ENCODE measurements around the gene TRIM38.

Gene TRIM38

DNA sequence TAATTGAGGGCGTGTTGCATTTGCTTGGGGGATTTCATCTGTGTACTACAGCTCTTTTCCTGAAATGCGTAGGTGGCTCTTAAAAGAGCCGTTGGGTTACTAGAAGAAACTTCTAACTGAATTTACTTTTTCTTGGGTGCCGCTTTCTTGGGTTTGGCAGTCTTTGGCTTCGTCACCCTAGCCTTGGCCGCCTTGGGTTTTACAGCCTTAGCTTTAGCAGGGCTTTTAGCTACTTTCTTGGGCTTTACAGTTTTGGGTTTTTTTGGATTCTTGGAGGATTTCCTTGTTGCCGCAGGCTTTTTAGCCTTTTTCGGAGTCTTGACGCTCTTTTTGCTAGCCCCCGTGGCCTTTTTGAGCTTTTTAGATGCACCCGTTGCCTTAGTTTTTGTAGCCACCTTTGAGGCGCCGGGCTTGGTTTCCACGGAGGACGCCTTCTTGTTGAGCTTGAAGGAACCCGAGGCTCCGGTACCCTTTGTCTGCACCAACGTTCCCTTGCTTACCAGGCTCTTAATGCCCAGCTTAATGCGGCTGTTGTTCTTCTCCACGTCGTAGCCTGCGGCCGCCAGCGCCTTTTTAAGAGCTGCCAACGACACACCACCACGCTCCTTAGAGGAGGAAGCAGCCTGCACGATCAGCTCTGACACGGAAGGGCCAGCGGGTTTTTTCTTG is 54.5 kb downstream of the TRIM38 start:
- no peaks in the 10 kb centered on the region for H3K36me3 ChIP-seq (ENCODE audit: insufficient read depth, low read depth, low read length)
- peak overlapping the region; percentile 74; the same call in 1 of the 2 replicates for H3K9ac ChIP-seq (ENCODE audit: low read depth, low read length)
- H3K9me3 ChIP-seq (ENCODE audit: insufficient read depth, low read depth, low read length): no peaks in the 10 kb centered on the region
- H3K4me3 ChIP-seq (ENCODE audit: low read length): peak overlapping the region; percentile 57; the same call in 1 of the 2 replicates
- H3K27ac ChIP-seq (ENCODE audit: low read length): no peak overlapping the region
- H3K27me3 ChIP-seq (ENCODE audit: insufficient read depth, low read length): no peaks in the 10 kb centered on the region
- H3K4me1 ChIP-seq (ENCODE audit: insufficient read depth, low read length): peaks cover 3% of the 10 kb centered on the region; the same call in 1 of the 2 replicates

GRCh38 chr6:26017632-26017966 is 55.0 kb downstream of the TRIM38 start:
- H3K27ac ChIP-seq (ENCODE audit: low read length): no peak overlapping the region
- peak overlapping the region; percentile 74; the same call in 1 of the 2 replicates for H3K9ac ChIP-seq (ENCODE audit: low read depth, low read length)
- peak overlapping the region; percentile 57; the same call in 1 of the 2 replicates for H3K4me3 ChIP-seq (ENCODE audit: low read length)
- no peaks in the 10 kb centered on the region for H3K36me3 ChIP-seq (ENCODE audit: insufficient read depth, low read depth, low read length)
- no peaks in the 10 kb centered on the region for H3K27me3 ChIP-seq (ENCODE audit: insufficient read depth, low read length)
- peaks cover 6% of the 10 kb centered on the region; the same call in 1 of the 2 replicates for H3K4me1 ChIP-seq (ENCODE audit: insufficient read depth, low read length)
- H3K9me3 ChIP-seq (ENCODE audit: insufficient read depth, low read depth, low read length): no peaks in the 10 kb centered on the region

GRCh38 chr6:26019261-26019830 is 56.7 kb downstream of the TRIM38 start:
- Histone ChIP-seq H3K4me3 (ENCODE audit: low read length) (no peak overlapping the region; the same call in 1 of the 2 replicates), H3K27ac (ENCODE audit: low read length) (no peak overlapping the region), H3K9ac (ENCODE audit: low read depth, low read length) (peak overlapping the region; percentile 94; the same call in 1 of the 2 replicates), H3K27me3 (ENCODE audit: insufficient read depth, low read length) (no peaks in the 10 kb centered on the region), H3K36me3 (ENCODE audit: insufficient read depth, low read depth, low read length) (no peaks in the 10 kb centered on the region), H3K4me1 (ENCODE audit: insufficient read depth, low read length) (peaks cover 7% of the 10 kb centered on the region; the same call in 1 of the 2 replicates), H3K9me3 (ENCODE audit: insufficient read depth, low read depth, low read length) (no peaks in the 10 kb centered on the region)

- H3K4me1 ChIP-seq (ENCODE audit: insufficient read depth, low read length): peaks cover 7% of the 10 kb centered on the region; the same call in 1 of the 2 replicates
- no peaks in the 10 kb centered on the region for H3K36me3 ChIP-seq (ENCODE audit: insufficient read depth, low read depth, low read length)
- no peak overlapping the region for H3K27ac ChIP-seq (ENCODE audit: low read length)
- peak overlapping the region; percentile 94; the same call in 1 of the 2 replicates for H3K9ac ChIP-seq (ENCODE audit: low read depth, low read length)
- no peaks in the 10 kb centered on the region for H3K9me3 ChIP-seq (ENCODE audit: insufficient read depth, low read depth, low read length)
- H3K27me3 ChIP-seq (ENCODE audit: insufficient read depth, low read length): no peaks in the 10 kb centered on the region
- peak overlapping the region; percentile 84; the same call in 1 of the 2 replicates for H3K4me3 ChIP-seq (ENCODE audit: low read length)
These were observed 57.3 kb downstream of the TRIM38 start for GRCh38 chr6:26019967-26020328.

DNA sequence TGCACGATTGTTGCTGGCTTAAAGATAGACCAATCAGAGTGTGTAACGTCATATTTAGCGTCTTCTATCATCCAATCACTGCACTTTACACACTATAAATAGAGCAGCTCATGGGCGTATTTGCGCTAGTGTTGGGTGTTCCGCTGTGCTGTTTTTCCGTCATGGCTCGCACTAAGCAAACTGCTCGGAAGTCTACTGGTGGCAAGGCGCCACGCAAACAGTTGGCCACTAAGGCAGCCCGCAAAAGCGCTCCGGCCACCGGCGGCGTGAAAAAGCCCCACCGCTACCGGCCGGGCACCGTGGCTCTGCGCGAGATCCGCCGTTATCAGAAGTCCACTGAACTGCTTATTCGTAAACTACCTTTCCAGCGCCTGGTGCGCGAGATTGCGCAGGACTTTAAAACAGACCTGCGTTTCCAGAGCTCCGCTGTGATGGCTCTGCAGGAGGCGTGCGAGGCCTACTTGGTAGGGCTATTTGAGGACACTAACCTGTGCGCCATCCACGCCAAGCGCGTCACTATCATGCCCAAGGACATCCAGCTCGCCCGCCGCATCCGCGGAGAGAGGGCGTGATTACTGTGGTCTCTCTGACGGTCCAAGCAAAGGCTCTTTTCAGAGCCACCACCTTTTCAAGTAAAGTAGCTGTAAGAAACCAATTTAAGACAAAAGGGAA is 57.9 kb downstream of the TRIM38 start:
- H3K9ac ChIP-seq (ENCODE audit: low read depth, low read length): peak overlapping the region; percentile 94
- peaks cover 9% of the 10 kb centered on the region; the same call in 1 of the 2 replicates for H3K4me1 ChIP-seq (ENCODE audit: insufficient read depth, low read length)
- H3K27ac ChIP-seq (ENCODE audit: low read length): peak overlapping the region; percentile 97
- peak overlapping the region; percentile 84 for H3K4me3 ChIP-seq (ENCODE audit: low read length)
- no peaks in the 10 kb centered on the region for H3K36me3 ChIP-seq (ENCODE audit: insufficient read depth, low read depth, low read length)
- no peaks in the 10 kb centered on the region for H3K27me3 ChIP-seq (ENCODE audit: insufficient read depth, low read length)
- H3K9me3 ChIP-seq (ENCODE audit: insufficient read depth, low read depth, low read length): no peaks in the 10 kb centered on the region

DNA sequence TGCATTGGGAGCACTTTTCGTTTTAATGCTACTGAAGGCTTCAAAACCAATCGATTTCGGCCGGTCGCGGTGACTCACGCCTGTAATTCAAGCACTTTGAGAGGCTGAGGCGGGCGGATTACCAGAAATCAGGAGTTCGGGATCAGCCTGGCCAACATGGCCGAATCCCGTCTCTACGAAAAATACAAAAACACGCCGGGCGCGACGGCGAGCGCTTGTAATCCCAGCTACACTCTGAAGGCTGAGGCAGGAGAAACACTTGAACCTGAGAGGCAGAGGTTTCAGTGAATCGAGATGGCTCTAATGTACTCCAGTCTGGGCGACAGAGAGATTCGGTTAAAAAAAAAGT is 58.4 kb downstream of the TRIM38 start:
- Histone ChIP-seq H3K36me3 (ENCODE audit: insufficient read depth, low read depth, low read length) (no peaks in the 10 kb centered on the region), H3K27ac (ENCODE audit: low read length) (peak overlapping the region; percentile 97), H3K4me3 (ENCODE audit: low read length) (peak overlapping the region; percentile 84), H3K4me1 (ENCODE audit: insufficient read depth, low read length) (peaks cover 14% of the 10 kb centered on the region; the same call in 1 of the 2 replicates), H3K9me3 (ENCODE audit: insufficient read depth, low read depth, low read length) (no peaks in the 10 kb centered on the region), H3K9ac (ENCODE audit: low read depth, low read length) (peak overlapping the region; percentile 94), H3K27me3 (ENCODE audit: insufficient read depth, low read length) (no peaks in the 10 kb centered on the region)

- peak overlapping the region; percentile 84 for H3K4me3 ChIP-seq (ENCODE audit: low read length)
- H3K9ac ChIP-seq (ENCODE audit: low read depth, low read length): peak overlapping the region; percentile 94
- no peaks in the 10 kb centered on the region for H3K36me3 ChIP-seq (ENCODE audit: insufficient read depth, low read depth, low read length)
- no peaks in the 10 kb centered on the region for H3K9me3 ChIP-seq (ENCODE audit: insufficient read depth, low read depth, low read length)
- peak overlapping the region; percentile 97 for H3K27ac ChIP-seq (ENCODE audit: low read length)
- H3K27me3 ChIP-seq (ENCODE audit: insufficient read depth, low read length): no peaks in the 10 kb centered on the region
- H3K4me1 ChIP-seq (ENCODE audit: insufficient read depth, low read length): peaks cover 14% of the 10 kb centered on the region; the same call in 1 of the 2 replicates
These were observed 58.9 kb downstream of the TRIM38 start for GRCh38 chr6:26021350-26022131.

DNA sequence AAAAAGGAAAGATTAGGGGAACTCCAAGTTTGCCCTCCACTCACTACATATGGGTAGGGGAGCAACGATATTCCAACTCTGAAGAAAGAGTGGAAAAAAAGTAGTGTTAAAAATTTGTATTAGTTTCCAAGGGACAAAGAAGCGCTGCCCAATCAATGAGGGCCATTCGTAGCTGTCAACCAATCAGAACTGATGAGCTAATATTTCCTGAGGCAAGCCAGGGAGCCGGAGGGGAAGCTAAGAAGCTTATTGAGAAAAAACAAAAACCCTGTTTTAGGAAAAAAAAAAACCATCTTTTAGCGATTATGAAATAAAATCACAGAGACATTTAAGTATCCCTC is 59.5 kb downstream of the TRIM38 start:
- no peaks in the 10 kb centered on the region for H3K9me3 ChIP-seq (ENCODE audit: insufficient read depth, low read depth, low read length)

DNA sequence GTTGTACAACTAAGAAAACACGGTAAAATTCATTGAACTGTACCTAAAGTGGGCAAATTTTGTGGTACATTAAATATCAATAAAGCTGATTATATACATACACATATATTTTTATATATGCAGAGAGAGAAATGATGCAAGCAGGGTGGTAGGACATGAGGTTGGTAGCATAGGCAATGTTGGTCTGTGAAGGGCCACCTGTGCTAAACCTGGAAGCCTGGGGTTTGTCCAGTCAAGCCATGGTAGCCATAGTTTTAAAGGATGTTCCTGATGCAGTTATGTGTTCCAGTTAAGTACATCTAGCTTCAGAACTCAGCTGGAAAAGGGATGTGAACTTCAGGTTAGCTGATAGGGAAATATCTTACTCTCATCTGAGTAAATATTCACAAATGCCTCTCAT is 60.1 kb downstream of the TRIM38 start:
- H3K36me3 ChIP-seq (ENCODE audit: insufficient read depth, low read depth, low read length): no peaks in the 10 kb centered on the region
- H3K4me3 ChIP-seq (ENCODE audit: low read length): peak overlapping the region; percentile 84; the same call in 1 of the 2 replicates
- H3K9me3 ChIP-seq (ENCODE audit: insufficient read depth, low read depth, low read length): no peaks in the 10 kb centered on the region
- H3K4me1 ChIP-seq (ENCODE audit: insufficient read depth, low read length): peaks cover 19% of the 10 kb centered on the region; the same call in 1 of the 2 replicates
- H3K27me3 ChIP-seq (ENCODE audit: insufficient read depth, low read length): no peaks in the 10 kb centered on the region
- H3K27ac ChIP-seq (ENCODE audit: low read length): peak overlapping the region; percentile 57
- H3K9ac ChIP-seq (ENCODE audit: low read depth, low read length): peak overlapping the region; percentile 94; the same call in 1 of the 2 replicates

More for the DNA sequence above, 59.5 kb downstream of the TRIM38 start:
- Histone ChIP-seq H3K4me1 (ENCODE audit: insufficient read depth, low read length) (peaks cover 14% of the 10 kb centered on the region; the same call in 1 of the 2 replicates), H3K4me3 (ENCODE audit: low read length) (peak overlapping the region; percentile 84), H3K27me3 (ENCODE audit: insufficient read depth, low read length) (no peaks in the 10 kb centered on the region), H3K9ac (ENCODE audit: low read depth, low read length) (peak overlapping the region; percentile 94), H3K27ac (ENCODE audit: low read length) (peak overlapping the region; percentile 42), H3K36me3 (ENCODE audit: insufficient read depth, low read depth, low read length) (no peaks in the 10 kb centered on the region)

GRCh38 chr6:26024651-26025046 is 62.0 kb downstream of the TRIM38 start:
- Histone ChIP-seq H3K27me3 (ENCODE audit: insufficient read depth, low read length) (no peaks in the 10 kb centered on the region), H3K9me3 (ENCODE audit: insufficient read depth, low read depth, low read length) (no peaks in the 10 kb centered on the region), H3K9ac (ENCODE audit: low read depth, low read length) (no peak overlapping the region), H3K27ac (ENCODE audit: low read length) (peak overlapping the region; percentile 1), H3K4me1 (ENCODE audit: insufficient read depth, low read length) (peaks cover 32% of the 10 kb centered on the region), H3K36me3 (ENCODE audit: insufficient read depth, low read depth, low read length) (no peaks in the 10 kb centered on the region), H3K4me3 (ENCODE audit: low read length) (no peak overlapping the region)

Data from iPS-20b (cell line).